Measurements from ENCODE around the gene SLCO4A1. TPM values are rescaled to one million over a fixed set of nuclear protein-coding genes. Genes with fewer than 3 reads are reported as not detected.

The SLCO4A1 gene
- total RNA-seq, 2 donors from 2014 or later: 39.3 to 44.4 TPM

DNA sequence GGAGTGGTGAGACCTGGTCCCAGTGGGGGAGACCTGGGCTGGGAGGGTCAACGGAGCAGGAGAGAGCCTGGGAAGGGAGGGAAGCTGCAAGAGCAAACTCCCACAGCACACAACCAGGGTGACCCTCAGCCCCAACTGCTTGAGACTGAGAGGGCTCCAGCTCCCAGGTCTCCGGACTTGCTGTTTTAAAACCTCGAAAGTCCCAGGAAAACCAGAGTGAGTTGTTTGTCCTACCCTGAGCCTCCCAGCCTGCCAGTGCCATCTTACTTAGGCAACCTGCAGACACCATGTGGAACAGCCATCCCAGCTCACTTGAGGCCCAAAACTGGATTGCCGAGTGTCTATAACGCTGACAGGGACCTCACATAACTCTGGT is 61.5 kb downstream of the SLCO4A1 start:
- peak overlapping the region in 1 of 2 donors; percentile 21 for H3K27ac Mint-ChIP-seq
- H3K9me3 Mint-ChIP-seq: no peaks in the 10 kb centered on the region
- ATAC-seq: peak in 1 of 2 donors; percentile 3
- no peak for DNase-seq (ENCODE audit: low spot score in 2 of 2)
- no peaks in the 10 kb centered on the region for H3K36me3 Mint-ChIP-seq

DNA sequence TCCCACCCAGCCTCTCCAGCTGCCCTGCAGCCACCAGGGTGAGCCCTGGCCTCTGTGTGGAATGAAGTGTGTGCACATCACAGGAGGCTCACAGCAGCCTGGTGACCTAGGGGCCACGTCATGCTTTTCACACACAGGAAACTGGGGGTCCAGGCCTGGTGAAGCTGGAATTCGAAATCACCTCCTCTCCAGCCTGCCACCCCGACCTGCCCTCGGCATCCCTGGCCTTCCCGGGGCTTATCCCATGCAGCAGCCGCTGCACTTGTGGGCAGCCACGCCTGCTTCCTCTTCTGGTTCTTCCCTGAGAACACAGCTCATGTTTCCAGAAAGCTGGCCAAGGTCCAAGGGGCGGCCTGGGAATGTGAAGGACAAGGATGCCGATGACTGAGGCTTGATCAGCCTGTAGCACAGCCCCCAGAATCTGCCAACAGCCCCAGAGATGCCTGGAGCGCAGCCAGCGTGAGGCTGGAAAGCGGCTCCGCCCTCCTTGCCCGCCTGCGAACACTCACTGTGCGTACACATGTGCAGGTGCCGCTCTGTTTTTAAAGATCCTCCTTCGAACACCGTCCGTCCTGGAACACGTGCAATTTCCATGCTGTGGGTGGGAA is 62.1 kb downstream of the SLCO4A1 start:
- ATAC-seq: no peak
- H3K36me3 Mint-ChIP-seq: no peaks in the 10 kb centered on the region
- H3K27ac Mint-ChIP-seq: no peak overlapping the region
- DNase-seq (ENCODE audit: low spot score in 2 of 2): no peak
- no peaks in the 10 kb centered on the region for H3K9me3 Mint-ChIP-seq

DNA sequence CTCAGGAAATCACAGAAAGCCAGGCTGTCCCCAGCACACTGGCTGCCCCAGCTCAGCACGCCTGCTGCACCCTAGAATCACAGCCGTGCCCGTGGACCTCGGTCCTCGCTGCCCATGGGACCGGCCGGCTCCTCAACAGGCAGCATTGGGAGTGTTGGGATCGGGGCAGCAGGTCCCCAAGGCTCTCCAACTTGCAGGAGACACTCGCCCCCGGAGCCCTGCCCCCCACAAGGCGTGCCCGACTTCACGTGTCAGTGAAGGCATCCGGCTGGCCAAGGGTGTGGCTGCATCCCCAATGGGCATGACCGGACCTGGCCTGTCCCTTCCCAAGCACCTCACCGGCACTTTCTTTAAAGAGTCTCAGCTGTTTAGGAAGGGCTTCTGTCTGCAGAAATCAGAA is 63.3 kb downstream of the SLCO4A1 start:
- H3K27ac Mint-ChIP-seq: no peak overlapping the region
- DNase-seq (ENCODE audit: low spot score in 2 of 2) (no peak), ATAC-seq (no peak)
- no peaks in the 10 kb centered on the region for H3K9me3 Mint-ChIP-seq
- no peaks in the 10 kb centered on the region for H3K36me3 Mint-ChIP-seq

DNA sequence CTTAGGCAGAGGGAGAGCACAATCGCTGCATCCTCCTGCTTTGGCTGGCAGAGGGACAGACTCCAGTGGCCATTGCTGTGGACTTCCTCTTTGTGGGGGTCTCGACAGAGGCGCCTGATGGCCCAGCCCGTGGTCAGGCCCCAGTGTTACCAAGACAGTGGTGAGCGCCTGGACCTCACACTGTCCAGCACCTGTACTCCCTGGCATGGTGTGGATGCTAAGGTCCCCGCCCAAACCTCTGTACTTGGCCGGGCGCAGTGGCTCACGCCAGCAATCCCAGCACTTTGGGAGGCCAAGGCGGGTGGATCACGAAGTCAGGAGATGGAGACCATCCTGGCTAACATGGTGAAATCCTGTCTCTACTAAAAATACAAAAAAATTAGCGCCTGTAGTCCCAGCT is 64.0 kb downstream of the SLCO4A1 start:
- no peak for DNase-seq (ENCODE audit: low spot score in 2 of 2)
- ATAC-seq: no peak
- H3K36me3 Mint-ChIP-seq: no peaks in the 10 kb centered on the region
- H3K9me3 Mint-ChIP-seq: no peaks in the 10 kb centered on the region
- H3K27ac Mint-ChIP-seq: no peak overlapping the region

DNA sequence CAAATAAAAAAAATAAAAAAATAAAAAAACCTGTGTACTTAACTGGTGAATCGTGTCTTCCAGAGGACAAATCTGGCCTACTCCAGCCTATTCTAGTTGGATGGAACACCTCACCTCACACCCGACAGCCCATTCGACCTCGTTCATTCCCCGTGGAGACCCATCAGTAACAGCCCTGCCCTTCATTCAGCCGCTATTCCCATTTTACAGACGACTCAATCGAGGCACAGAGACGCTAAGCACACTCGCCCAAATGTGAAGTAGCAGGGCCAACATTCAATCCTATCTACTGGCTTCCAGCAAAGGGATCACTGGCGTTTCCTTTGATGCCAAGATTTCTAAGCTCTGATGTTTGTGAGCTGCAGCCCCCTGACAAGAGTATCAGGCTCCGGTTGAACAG is 64.6 kb downstream of the SLCO4A1 start:
- Mint-ChIP-seq H3K27ac (no peak overlapping the region), H3K36me3 (no peaks in the 10 kb centered on the region), H3K9me3 (no peaks in the 10 kb centered on the region)
- DNase-seq (ENCODE audit: low spot score in 2 of 2) (no peak), ATAC-seq (no peak)

DNA sequence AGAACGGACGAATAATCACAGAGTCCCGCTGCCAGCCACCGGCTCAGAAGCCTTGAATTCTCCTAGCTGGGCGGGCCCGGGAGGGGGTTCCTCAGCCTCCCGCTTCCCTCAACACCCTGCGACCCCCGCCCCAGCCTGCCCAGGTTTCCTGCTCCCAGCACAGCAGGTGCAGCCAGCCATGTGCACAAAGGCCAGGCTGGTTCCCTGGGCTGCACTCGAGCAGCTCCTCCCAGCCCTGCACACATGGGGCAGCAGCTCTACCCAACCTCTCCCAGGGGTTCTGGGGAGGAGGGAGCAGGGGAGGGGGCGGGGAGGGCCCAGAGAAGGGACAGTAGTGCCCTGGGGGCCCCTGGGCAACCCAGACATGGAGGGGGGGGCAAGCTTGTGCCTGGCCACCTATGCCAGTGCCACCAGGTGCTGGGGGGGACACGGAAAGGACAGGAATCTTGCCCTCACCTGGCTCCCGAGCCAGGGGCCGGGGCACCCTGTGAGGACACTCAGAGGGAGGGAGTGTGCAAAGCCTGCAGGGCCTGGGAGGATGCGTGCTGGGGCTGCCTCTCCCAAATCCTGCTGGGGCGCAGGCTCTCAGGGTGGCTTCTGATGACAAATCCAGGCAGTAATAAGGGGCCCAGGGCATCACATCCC is 65.1 kb downstream of the SLCO4A1 start:
- Mint-ChIP-seq H3K36me3 (no peaks in the 10 kb centered on the region), H3K27ac (no peak overlapping the region), H3K9me3 (no peaks in the 10 kb centered on the region)
- DNase-seq (ENCODE audit: low spot score in 2 of 2): no peak
- peak in 1 of 2 donors; percentile 4 for ATAC-seq

DNA sequence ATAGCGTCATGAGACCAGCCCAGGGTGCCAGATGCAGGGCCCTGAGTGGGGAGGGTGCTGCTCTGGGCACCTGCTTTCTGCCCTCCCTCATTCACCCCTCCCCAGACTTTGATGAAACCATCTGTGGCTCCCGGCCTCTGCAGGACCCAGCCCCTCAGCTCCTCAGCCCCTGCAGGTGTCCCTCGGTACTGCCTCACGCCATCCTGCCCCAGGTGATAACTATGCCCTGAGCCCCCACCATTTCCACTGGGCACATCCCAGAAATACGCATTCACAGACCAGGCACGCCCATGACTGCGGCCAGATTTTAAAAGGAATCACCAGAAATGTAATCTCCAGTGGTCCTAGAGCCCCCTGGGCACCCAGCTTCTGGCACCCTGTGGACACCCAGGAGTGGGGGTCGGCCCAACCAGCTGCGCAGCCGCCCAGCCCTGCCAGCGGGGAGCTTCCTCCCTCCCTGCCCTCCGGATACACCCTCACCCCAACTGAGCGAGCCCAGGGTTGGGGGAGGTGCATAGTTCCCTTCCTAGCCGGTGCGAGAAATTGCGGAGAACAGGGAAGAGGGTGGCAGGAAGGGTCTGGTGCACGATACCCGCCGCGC is 65.7 kb downstream of the SLCO4A1 start:
- Mint-ChIP-seq H3K9me3 (no peaks in the 10 kb centered on the region), H3K36me3 (no peaks in the 10 kb centered on the region), H3K27ac (no peak overlapping the region)
- DNase-seq (ENCODE audit: low spot score in 2 of 2): peak in 1 of 2 donors; percentile 33
- peak in 1 of 2 donors; percentile 65 for ATAC-seq

DNA sequence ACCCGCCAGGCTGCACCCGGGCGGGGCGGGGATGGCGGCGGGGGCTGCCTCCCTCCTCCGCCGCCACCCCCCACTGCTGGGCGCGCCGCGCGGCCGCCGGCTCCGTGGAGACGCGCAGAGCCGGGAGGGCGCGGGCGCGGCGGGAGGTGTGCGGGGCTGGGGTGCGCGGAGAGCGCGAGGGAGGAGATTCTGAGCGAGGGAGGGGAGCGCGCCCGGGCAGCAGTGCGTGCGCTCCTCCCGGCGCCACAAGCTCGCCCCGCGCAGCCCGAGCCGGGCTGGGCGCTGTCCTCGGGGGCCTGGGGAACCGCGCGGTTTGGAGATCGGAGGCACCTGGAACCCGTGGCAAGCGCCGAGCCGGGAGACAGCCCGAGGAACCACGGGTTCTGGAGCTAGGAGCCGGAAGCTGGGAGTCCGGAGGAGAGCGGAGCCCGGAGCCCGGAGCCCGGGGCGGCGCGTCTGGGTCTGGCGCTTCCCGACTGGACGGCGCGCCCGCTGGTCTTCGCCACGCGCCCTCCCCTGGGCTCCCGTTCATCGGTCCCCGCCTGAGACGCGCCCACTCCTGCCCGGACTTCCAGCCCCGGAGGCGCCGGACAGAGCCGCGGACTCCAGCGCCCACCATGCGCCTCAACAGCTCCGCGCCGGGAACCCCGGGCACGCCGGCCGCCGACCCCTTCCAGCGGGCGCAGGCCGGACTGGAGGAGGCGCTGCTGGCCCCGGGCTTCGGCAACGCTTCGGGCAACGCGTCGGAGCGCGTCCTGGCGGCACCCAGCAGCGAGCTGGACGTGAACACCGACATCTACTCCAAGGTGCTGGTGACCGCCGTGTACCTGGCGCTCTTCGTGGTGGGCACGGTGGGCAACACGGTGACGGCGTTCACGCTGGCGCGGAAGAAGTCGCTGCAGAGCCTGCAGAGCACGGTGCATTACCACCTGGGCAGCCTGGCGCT is 66.6 kb downstream of the SLCO4A1 start, which contains the start of gene NTSR1:
Gene NTSR1 (plus strand): TSS at position 246 of the 946 bp plus-strand sequence. CDS start 372 bp downstream, at position 618.
- H3K36me3 Mint-ChIP-seq: no peaks in the 10 kb centered on the region
- H3K27ac Mint-ChIP-seq: no peak within 1 kb of the TSS
- no peaks in the 10 kb centered on the region for H3K9me3 Mint-ChIP-seq
- peak in 1 of 2 donors; percentile 17 for ATAC-seq
- no peak for DNase-seq (ENCODE audit: low spot score in 2 of 2)

DNA sequence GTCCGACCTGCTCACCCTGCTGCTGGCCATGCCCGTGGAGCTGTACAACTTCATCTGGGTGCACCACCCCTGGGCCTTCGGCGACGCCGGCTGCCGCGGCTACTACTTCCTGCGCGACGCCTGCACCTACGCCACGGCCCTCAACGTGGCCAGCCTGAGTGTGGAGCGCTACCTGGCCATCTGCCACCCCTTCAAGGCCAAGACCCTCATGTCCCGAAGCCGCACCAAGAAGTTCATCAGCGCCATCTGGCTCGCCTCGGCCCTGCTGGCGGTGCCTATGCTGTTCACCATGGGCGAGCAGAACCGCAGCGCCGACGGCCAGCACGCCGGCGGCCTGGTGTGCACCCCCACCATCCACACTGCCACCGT is 67.2 kb downstream of the SLCO4A1 start:
- ATAC-seq (no peak), DNase-seq (ENCODE audit: low spot score in 2 of 2) (no peak)
- Mint-ChIP-seq H3K36me3 (no peaks in the 10 kb centered on the region), H3K27ac (no peak overlapping the region), H3K9me3 (no peaks in the 10 kb centered on the region)

DNA sequence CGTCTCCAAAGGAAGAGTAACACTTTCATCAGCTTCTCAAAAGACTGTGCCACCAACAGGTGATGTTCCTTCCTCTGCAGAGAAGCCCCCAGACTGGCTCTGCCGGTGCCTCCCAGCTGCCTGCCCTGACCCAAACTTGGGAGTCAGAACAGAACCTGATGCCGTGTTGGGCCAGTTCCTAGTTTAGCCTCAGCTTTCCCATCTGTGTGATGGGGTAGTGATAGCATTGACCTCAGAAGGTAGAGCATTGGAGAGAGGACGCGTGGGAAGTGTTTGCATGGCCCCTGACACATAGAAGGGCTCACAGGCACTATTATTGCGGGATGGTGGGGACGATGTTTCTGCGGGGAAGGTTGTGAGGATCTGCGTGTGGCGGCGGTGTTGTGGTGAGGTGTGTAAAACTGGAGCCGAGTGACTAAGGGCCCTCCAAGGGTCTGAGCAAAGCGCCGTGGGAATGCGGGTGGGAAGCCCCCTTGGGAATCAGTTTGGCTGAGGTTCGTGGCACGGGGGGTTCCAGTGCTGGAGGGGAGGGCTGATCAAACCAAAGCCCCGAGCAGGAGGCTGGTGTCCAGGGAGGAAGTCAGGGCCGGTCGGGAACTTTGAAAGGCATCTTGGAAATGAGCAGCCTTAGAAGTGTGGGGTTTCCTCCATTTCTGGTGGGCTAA is 68.0 kb downstream of the SLCO4A1 start:
- DNase-seq (ENCODE audit: low spot score in 2 of 2): no peak
- H3K27ac Mint-ChIP-seq: no peak overlapping the region

DNA sequence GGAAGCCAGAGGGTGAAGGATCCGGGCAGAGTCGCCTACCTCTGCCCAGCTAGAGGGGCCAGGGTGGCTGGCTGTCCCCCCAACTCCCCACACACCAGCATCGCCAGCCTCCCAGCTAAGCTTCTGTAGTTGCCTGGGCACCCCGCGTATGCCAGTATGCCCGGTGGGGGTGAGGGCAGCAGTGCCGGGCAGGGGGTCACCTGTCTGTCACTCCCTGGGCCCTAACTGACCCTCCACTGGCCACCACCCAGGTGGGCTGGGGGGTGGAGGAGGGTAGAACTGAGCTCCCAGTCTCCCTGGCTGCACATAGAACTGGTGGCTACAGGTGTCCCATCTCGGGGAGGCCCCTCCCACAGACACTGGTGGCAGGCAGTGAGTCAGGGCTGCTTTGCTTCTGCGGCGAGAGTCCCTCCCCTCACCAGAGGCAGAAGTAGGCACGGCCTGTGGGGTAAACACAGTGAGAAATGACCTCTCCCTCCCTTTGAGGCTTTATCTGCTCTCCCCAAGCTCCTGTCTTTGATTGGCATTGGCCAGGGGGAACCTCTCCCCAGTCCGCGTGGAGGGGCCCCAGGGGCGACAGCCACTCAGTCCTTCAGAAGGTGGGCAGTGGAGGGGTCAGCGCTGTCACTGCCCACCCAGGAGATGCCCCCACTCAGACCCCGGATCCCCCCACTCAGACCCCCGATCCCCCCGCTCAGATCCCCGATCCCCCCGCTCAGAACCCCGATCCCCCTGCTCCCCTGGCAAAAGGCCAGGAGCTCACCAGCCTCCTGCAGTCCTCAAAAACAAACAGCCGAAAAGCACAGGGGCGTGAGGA is 68.8 kb downstream of the SLCO4A1 start:
- Mint-ChIP-seq H3K27ac (no peak overlapping the region), H3K36me3 (no peaks in the 10 kb centered on the region), H3K9me3 (no peaks in the 10 kb centered on the region)
- DNase-seq (ENCODE audit: low spot score in 2 of 2) (no peak), ATAC-seq (peak; percentile 42 to 78)

More for the DNA sequence above, 68.0 kb downstream of the SLCO4A1 start:
- Mint-ChIP-seq H3K36me3 (no peaks in the 10 kb centered on the region), H3K9me3 (no peaks in the 10 kb centered on the region)
- no peak for ATAC-seq

DNA sequence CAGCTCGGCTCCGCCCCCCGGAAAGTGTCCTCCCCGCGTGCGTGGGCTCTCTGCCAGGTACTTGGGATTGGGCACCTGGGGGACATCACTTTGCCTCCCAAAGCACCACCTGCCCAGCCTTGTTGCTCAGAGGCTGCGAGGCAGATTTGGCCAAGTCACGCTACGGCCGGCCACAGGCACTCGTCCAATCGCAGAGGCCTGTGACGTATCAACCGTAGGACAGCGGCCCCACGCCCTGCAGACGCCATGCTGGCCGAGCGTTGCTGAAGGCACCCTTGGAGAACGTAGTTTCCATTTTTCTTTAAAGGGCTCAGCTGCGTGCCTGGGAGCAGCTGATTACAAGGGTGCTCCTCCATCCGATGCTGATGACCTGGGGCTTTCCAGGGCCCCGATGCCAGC is 69.4 kb downstream of the SLCO4A1 start:
- Mint-ChIP-seq H3K27ac (no peak overlapping the region), H3K36me3 (no peaks in the 10 kb centered on the region), H3K9me3 (no peaks in the 10 kb centered on the region)
- ATAC-seq: no peak
- no peak for DNase-seq (ENCODE audit: low spot score in 2 of 2)

DNA sequence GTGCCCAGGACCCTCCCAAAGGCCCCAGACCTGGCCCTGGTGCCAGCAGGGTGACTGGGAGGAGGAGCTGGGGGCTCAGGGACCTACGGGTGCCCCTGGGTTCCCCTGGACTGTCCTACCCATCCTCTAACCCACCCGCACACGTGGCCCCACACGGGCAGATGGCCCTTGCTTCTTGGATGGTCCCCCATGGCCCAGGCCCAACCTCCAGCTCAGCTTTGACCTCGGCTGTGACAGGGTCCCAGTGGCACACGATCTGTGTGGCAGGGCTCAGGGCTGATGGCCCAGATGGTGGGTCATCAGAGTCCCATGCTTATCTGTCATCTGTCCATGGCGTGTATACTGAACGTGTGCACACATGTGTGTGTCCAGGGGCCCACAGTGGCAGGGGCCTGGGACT is 70.3 kb downstream of the SLCO4A1 start:
- no peak overlapping the region for H3K27ac Mint-ChIP-seq
- DNase-seq (ENCODE audit: low spot score in 2 of 2): no peak
- no peaks in the 10 kb centered on the region for H3K36me3 Mint-ChIP-seq
- H3K9me3 Mint-ChIP-seq: no peaks in the 10 kb centered on the region
- no peak for ATAC-seq

DNA sequence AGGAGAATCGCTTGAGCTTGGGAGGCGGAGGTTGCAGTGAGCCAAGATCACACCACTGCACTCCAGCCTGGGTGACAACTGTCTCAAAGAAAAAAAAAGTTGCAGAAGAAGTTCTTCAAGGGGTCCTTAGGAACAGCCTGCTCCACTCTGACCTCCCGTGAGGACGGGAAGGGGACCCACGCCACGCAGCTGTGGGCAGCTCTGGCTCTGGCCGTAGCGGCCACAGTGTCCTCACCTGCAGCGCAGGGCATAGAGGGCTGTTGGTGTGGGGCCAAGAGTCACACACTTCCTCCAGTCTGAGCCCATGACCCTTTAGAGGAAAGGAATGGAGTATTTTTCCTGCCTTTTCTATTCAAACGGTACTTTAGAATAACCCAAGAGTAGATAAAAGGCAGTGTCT is 71.7 kb downstream of the SLCO4A1 start:
- ATAC-seq: no peak
- no peaks in the 10 kb centered on the region for H3K9me3 Mint-ChIP-seq

DNA sequence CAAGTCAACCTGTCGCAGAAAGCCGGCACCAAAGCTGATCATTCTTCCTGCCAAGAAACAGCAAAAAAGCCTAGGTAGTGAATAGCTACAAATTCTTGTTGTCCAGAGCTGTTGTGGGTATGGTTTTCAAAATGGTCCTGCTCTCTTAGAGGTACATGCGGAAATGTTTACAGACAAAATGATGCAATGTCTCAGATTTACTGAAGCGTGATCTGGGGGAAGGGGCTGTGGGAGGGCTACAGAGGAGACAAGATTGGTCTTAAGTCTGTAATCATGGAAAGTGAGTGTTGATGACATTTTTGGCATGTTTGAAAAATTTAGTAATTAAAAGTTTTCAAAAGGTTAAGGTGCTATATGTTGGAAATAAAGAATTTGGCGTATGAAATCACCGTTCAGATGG is 72.5 kb downstream of the SLCO4A1 start:
- no peak for ATAC-seq
- peaks cover 6% of the 10 kb centered on the region in 2 donors for H3K36me3 Mint-ChIP-seq
- H3K27ac Mint-ChIP-seq: no peak overlapping the region
- no peak for DNase-seq (ENCODE audit: low spot score in 2 of 2)
- H3K9me3 Mint-ChIP-seq: peaks cover 0 to 5% of the 10 kb centered on the region in 2 donors

More for the DNA sequence above, 71.7 kb downstream of the SLCO4A1 start:
- no peaks in the 10 kb centered on the region for H3K36me3 Mint-ChIP-seq
- DNase-seq (ENCODE audit: low spot score in 2 of 2): no peak
- H3K27ac Mint-ChIP-seq: no peak overlapping the region

DNA sequence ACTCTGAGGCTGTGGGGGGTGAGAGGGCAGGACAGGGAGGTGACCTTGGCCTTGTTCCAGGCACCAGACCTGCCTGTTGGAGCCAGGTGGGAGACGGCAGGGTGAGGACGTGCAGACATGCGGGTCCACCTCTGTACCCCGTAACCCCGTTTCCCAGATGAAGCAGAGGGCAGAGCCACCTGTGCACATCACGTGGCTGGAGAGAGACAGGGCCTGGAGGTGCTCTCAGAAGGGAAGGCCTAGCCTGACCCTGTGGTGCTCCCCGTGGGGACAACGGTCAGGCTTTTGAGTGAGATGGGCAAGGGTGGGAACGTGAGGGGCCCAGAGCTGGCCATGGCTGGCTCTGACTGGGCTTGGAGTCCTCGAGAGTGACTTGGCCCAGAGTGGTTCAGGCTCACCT is 72.9 kb downstream of the SLCO4A1 start:
- DNase-seq (ENCODE audit: low spot score in 2 of 2) (no peak), ATAC-seq (no peak)
- Mint-ChIP-seq H3K36me3 (peaks cover 7 to 8% of the 10 kb centered on the region in 2 donors), H3K27ac (no peak overlapping the region), H3K9me3 (peaks cover under 1 to 5% of the 10 kb centered on the region in 2 donors)

Data from activated naive CD4-positive, alpha-beta T cell treated with anti-CD3 and anti-CD28 coated beads, Interleukin-2, amount 50 U/mL, for 72 hours (primary cell).